ENCODE results near the gene ZKSCAN1. TPM values are rescaled to one million over a fixed set of nuclear protein-coding genes. Genes with fewer than 3 reads are reported as not detected.

ZKSCAN1 gene
- total and polyA plus RNA-seq, 7 donors, result 8.4 to 32.7 (median 27.8) TPM

DNA sequence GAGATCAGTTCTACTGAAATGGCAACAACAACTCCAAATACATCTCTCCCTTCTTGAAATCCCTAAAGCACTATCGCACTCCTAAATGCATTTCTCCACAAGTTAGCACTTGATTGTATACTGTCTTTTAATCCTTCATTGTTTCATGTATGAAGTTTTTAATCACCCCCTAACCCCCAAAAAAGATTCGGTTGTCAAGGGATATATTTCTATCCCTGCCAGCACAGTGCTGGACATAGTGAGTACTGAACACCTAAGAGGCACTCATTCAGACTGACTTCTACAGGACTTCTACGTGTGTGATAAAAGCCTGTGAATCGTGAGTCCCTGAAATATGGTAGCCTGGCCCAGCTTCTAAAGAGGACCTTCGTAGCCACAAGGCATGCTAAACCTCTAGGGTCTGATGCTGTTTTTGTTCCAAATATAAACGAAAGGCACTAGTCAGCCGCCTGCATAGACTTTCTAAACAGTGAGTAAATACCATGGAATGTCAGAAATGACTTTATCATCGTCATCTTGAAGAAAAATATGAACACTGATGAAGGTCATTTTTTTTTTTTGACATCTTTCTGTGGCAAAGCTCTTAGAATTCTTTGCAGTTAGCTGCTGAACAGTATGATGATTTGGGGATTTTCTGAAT is 19.6 kb downstream of the ZKSCAN1 start:
- Histone ChIP-seq H3K27ac (no peak overlapping the region), H3K36me3 (peaks cover 8 to 68% (median 32%) of the 10 kb centered on the region in 4 donors), H3K4me1 (peaks cover 0 to 14% (median 0%) of the 10 kb centered on the region in 4 donors), H3K27me3 (no peaks in the 10 kb centered on the region), H3K9me3 (no peaks in the 10 kb centered on the region), H3K4me3 (no peak overlapping the region)
- intact Hi-C loops (cut with DNase I), result no loop called here
- no peak for DNase-seq
- WGBS, 2 donors, result 84 to 92% methylated on average over 8 of the region's 8 CpGs
- no peak for TF ChIP-seq POLR2AphosphoS5 (IDR thresholded peaks at IDR 0.05)
- TF ChIP-seq, protein P1, sequence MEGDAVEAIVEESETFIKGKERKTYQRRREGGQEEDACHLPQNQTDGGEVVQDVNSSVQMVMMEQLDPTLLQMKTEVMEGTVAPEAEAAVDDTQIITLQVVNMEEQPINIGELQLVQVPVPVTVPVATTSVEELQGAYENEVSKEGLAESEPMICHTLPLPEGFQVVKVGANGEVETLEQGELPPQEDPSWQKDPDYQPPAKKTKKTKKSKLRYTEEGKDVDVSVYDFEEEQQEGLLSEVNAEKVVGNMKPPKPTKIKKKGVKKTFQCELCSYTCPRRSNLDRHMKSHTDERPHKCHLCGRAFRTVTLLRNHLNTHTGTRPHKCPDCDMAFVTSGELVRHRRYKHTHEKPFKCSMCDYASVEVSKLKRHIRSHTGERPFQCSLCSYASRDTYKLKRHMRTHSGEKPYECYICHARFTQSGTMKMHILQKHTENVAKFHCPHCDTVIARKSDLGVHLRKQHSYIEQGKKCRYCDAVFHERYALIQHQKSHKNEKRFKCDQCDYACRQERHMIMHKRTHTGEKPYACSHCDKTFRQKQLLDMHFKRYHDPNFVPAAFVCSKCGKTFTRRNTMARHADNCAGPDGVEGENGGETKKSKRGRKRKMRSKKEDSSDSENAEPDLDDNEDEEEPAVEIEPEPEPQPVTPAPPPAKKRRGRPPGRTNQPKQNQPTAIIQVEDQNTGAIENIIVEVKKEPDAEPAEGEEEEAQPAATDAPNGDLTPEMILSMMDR (IDR thresholded peaks at IDR 0.05), result no peak
- TF ChIP-seq POLR2A (IDR thresholded peaks at IDR 0.05), result no peak

- intact Hi-C loops (cut with DNase I), result no loop called here
- no peak for DNase-seq
- Histone ChIP-seq H3K4me3 (no peak overlapping the region), H3K27ac (peak overlapping the region in 1 of 4 donors; percentile 13), H3K4me1 (peaks cover 0 to 14% (median 0%) of the 10 kb centered on the region in 4 donors), H3K27me3 (no peaks in the 10 kb centered on the region), H3K9me3 (no peaks in the 10 kb centered on the region), H3K36me3 (peaks cover 4 to 59% (median 25%) of the 10 kb centered on the region in 4 donors)
- WGBS, 2 donors, result 75 to 84% methylated on average over 6 of the region's 6 CpGs
- TF ChIP-seq EP300 (IDR thresholded peaks at IDR 0.05) (no peak), POLR2A (IDR thresholded peaks at IDR 0.05) (no peak), POLR2AphosphoS5 (IDR thresholded peaks at IDR 0.05) (no peak)
- TF ChIP-seq, protein P1 (IDR thresholded peaks at IDR 0.05), result no peak
These were observed 20.5 kb downstream of the ZKSCAN1 start for GRCh38 chr7:100035876-100036275.

DNA sequence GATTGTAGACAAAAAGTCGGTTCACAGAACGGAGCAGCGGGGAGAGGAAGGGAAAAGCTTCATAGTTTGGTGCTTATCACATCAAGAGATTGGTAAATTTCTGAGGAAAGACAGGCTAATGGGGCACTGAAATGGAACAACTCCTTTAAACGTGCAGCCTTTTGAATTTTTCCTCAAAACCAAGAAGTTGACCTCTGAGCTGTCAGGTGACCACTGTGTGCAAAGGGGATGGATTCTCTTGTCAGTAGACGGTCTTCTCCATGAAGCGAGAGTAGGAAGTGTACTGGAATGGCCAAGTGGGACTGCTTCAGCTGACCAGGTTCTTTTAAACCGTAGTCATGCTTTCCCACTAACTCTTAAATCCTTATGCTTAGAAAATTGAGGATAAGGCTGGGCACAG is 22.9 kb downstream of the ZKSCAN1 start:
- intact Hi-C loops (cut with DNase I), result no loop called here
- H3K4me3 ChIP-seq, result no peak overlapping the region
- DNase-seq, result no peak
- TF ChIP-seq, protein P1 (IDR thresholded peaks at IDR 0.05), result no peak
- no peak for TF ChIP-seq EP300 (IDR thresholded peaks at IDR 0.05)
- no peak for TF ChIP-seq POLR2A (IDR thresholded peaks at IDR 0.05)
- no peak for TF ChIP-seq POLR2AphosphoS5 (IDR thresholded peaks at IDR 0.05)
- H3K4me1 ChIP-seq, result peaks cover 0 to 14% (median 0%) of the 10 kb centered on the region in 4 donors
- peaks cover 4 to 34% (median 15%) of the 10 kb centered on the region in 4 donors for H3K36me3 ChIP-seq
- H3K9me3 ChIP-seq, result no peaks in the 10 kb centered on the region
- no peaks in the 10 kb centered on the region for H3K27me3 ChIP-seq
- WGBS, 2 donors, result 93 to 95% methylated on average over 7 of the region's 7 CpGs
- H3K27ac ChIP-seq, result no peak overlapping the region

GRCh38 chr7:100040575-100040974 is 25.2 kb downstream of the ZKSCAN1 start:
- TF ChIP-seq EP300 (IDR thresholded peaks at IDR 0.05), result no peak
- no peak for TF ChIP-seq POLR2AphosphoS5 (IDR thresholded peaks at IDR 0.05)
- no peak for TF ChIP-seq POLR2A (IDR thresholded peaks at IDR 0.05)
- TF ChIP-seq, protein P1 (IDR thresholded peaks at IDR 0.05), result no peak
- peaks cover 0 to 12% (median 2%) of the 10 kb centered on the region in 4 donors for H3K36me3 ChIP-seq
- H3K4me3 ChIP-seq, result no peak overlapping the region
- intact Hi-C loops (cut with DNase I), result no loop called here
- H3K9me3 ChIP-seq, result no peaks in the 10 kb centered on the region
- no peak overlapping the region for H3K27ac ChIP-seq
- 44 to 81% methylated on average over 7 of the region's 7 CpGs for WGBS, 2 donors
- peaks cover 0 to 2% (median 0%) of the 10 kb centered on the region in 4 donors for H3K4me1 ChIP-seq
- no peak for DNase-seq
- no peaks in the 10 kb centered on the region for H3K27me3 ChIP-seq
